Measurements from ENCODE around the gene CTSD.
"Not testable (repeated sequence)": the region's sequence is repeated elsewhere in the genome, so short reads cannot be mapped to it uniquely, and the experiment has no call there.

The CTSD gene

DNA sequence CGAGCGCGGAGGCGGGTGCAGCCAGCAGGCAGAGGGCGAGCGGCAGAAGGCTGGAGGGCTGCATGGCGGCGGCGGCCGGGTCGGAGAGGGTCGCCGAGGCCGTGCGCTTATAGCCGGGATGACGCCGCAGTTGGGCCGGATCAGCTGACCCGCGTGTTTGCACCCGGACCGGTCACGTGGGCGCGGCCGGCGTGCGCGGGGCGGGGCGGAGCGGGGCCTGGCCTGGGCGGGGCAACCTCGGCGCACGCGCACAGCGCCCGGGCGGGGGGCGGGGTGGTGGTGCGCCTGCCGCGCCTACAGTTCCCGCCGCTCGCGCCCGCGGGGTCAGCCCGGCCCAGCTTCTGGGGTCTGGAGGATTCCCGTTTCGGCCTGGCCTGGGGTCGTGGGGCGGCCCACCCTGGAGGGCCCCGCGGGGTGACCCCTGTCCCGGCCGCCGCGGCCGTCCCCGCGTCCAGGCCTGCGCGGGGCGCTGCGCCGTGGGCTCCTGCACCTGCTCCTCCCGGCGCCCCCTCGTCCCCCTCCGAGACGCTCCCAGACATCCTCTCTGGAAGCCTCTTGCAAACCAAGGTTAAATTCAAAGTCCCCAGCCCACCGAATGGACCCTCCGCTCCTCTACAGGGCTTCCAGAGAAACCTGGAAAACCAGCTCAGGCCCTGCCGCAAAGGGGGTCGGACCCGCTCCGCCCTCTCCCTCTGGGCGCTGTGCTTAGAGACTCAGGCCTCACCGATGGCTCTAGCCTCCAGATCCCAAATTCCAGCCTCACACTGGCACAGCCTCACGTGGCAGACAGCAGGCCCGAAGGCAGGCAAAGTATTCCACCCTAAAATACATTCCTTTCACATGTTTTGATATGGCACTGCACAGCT lies at the start of gene CTSD:
TSS of gene CTSD (minus strand) at position 132 of the 866 bp plus-strand sequence. CDS start at position 64, 68 bp downstream.
- peak; percentile 85 for DNase-seq

DNA sequence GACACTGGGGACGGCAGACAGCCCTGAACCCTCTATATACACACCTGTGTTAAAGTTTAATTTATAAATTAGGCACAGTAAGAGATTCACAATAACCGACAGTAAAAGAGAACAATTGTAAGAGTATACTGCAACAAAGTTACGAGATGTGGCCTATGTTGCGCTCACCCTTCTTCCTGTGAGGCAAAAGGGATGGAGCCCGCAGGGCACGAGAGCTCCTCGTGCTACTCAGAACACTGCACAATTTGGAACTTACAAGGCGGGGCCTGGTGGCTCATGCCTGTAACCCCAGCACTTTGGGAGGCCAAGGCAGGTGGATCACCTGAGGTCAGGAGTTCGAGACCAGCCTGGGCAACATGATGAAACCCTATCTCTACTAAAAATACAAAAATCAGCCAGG lies 49.6 kb upstream of the CTSD start:
- DNase-seq: not testable (repeated sequence)

DNA sequence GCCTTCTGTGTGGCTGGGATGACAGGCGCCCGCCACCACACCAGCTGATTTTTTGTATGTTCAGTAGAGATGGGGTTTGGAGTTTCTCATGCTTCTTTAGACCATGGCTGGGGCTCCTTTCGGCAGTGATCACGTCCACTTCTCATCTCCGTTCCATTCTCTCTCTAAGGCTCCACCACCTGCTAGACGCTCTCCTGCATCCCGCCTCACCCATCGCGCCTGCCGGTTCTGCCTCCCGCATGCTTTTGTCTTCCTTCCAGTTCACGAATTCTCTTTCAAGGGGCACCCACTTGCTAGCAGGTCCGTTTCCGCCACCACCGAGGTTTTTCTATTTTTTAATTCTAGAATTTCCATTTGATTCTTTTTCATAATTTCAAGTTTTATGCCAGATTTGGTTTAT lies 49.1 kb upstream of the CTSD start:
- no peak for DNase-seq

DNA sequence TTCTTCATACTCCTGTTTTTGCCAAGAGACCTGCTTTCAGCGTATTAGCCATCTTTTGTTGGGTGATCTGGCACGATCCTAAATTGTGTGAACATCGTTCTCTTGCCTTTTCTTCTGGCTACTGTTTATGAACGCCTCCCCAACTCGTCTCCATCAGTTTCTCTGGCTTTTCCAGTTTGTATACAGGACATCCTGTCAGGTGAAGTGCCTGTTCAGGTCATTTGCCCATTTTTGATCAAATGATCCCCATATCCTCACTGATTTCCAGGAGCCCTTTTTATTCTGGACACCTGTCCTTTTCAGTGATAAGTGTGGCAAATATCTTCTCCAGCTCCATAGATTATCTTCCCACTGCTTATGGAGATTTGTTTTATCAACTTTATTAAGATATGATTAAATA lies 48.5 kb upstream of the CTSD start:
- no peak for DNase-seq

DNA sequence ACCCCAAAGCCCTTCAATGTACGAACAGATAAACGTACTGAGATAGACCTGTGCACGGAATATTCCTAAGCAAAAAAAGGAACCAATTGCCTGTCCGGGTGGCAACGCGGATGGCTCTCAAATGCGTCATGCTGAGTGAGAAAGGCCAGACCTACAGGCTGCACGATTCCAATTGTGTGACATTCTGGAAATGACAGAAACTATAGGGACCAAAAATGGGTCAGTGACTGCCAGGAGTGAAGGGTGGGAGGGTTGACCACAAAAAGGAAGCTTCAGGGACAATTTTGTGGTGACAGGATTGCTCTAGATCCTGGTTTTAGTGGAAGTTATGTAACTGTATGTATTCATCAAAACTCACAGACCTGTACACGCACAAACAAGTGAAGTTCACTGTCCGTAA lies 47.0 kb upstream of the CTSD start:
- no peak for DNase-seq

DNA sequence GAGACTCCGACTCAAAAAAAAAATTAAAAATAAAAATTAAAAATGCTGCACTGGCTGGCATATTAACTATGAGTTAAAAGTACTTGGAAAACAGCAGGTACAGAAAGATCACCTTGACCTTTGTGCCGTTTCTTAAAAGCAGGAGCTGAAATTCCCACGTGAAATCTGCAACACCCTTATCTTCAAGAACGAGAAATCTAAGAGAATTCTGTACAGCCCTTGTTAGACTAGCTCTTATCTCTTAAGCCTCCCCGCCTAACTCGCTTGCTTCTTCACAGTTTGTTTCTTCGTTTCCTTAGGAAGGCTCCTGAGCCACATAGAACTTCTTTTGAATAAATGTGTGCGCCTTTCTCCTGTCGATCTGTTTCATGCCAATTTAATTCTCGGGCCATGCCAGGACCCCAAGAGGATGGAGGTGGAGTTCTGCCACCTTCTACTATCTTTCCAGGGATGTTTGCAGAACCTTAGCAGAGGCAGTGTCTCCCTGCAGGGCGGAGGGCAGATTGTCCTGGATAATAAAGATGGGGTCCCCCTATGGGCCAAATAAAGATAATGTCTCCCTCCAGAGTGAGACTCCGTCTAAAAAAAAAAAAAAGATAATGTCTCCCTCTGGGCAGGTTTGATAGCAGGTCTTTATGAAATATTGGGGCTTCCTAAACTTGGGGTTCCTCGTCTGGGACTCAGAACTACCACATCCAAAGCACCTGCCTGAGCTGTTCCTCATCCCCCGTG lies 43.7 kb upstream of the CTSD start:
- no peak for DNase-seq

DNA sequence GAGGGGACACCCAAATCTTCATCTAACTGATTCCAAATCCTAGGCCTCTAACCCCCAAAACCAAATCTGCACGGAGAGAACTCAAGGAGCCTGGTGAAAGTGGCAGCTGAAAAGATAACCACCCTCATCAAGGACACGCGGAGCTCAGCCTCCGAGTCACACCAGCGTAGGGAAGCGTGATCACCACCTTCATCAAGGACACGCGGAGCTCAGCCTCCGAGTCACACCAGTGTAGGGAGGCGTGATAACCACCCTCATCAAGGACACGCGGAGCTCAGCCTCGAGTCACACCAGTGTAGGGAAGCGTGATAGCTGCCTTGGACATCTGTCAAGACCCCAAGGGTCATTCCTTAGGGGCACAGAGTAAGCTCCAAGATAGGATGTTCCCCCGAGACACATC lies 41.8 kb upstream of the CTSD start:
- DNase-seq: no peak

DNA sequence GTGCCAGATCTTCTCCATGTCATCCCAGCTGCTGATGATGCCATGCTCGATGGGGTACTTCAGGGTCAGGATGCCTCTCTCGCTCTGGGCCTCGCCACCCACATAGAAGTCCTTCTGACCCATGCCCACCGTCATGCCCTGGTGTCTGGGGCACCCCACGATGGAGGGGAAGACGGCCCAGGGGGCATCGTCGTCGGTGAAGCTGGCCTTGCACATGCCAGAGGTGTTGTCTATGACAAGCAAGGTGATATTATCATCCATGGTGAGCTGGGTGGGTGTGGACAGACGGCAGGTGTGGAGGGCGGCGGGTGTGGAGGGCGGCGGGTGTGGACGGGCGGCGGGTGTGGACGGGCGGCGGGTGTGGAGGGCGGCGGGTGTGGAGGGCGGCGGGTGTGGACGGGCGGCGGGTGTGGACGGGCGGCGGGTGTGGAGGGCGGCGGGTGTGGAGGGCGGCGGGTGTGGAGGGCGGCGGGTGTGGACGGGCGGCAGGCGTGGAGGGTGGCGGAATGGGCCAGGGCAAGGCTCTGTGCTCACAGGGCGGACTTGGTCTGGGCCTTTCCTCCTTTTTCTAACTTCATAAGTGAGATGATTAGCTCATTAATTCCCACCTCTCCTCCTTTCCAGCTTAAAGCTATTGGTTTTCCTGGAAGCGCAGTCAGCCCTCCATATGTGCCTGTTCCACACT lies 40.2 kb upstream of the CTSD start:
- DNase-seq: not testable (repeated sequence)

DNA sequence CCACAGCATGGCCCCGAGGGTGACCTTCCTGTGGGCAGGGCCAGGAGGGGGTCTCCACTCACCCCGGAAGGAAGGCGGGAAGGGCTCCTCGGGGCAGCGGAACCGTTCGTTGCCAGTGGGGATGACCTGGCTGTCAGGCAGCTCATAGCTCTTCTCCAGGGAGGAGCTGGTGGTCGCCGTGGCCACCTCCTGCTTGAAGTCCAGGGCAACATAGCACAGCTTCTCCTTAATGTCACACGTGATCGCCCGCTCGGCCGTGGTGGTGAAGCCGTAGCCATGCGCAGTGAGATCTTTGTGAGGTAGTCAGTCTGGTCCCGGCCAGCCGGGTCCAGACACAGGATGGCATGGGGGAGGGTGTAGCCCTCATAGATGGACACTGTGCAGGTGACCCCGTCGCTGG lies 39.5 kb upstream of the CTSD start:
- DNase-seq: no peak

DNA sequence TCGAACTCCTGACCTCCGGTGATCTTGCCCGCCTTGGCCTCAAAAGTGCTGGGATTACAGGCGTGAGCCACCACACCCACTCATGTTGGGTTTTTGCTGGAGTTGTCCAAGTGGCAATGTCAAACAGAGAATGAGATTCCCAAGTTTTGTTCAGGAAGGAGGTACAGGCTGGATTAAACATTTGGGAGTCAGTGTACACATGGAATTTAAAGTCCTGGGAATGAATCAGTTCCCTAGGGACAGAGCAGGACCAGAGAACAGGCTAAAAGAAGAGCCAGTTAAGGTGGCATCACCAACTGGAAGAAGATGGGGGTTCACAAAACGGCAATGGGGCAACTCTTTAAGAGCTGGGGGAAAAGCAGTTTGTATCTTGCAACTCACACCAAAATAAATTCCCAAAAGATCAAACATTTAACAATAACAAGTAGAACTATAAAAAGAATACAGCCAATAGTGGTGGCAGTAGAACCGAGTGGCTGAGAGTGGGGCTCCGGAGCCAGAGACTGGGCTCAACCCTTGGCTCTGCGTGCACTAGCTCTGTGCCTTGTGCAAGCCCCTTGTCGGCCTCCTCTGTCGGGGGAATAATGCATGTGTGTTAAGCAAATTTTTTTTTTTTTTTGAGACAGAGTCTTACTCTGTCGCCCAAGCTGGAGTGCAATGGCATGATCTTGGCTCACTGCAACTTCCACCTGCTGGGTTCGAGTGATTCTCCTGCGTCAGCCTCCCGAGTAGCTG lies 33.8 kb upstream of the CTSD start:
- no peak for DNase-seq

DNA sequence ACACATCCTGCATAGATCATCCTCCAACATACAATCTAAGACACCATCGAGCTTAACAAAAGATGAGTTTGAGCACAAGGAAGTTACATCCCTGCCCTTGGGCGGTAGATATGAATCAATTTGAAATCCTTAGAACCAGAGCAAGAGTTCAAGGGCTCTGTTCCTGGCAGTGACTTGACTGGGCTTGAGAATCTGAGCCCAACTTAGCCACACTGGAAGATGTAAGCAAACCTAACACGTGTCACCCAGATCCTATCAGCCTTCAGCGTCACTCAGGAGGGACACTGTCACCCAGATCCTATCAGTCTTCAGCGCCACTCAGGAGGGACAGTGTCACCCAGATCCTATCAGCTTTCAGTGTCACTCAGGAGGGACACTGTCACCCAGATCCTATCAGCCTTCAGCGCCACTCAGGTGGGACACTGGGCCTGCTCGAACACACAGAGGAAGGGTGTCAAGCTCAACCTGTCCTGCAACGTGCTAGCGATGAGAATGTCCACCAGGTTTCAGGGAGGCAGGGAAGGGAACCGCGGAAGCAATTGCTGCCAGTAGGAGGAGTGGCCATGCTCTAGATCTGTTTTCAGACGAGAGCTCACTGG lies 32.8 kb upstream of the CTSD start:
- no peak for DNase-seq

DNA sequence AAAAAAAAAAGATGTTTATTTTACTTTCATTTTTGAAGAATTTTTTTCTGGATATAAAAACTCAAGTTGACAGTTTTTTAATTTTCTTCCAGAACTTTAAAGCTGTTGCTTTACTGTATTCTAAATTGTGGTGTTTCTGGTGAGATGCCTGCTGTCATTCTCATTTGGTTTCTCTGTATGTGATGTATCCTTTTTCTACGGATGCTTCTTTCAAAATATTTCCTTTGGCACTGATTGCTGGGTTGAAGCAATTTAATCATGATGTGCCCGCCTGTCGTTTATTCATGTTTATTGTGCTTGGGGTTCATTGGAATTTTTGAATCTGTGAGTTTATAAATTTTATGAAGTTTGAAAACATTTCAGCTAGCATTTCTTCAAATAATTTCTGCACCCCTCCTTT lies 29.4 kb upstream of the CTSD start:
- DNase-seq: no peak

DNA sequence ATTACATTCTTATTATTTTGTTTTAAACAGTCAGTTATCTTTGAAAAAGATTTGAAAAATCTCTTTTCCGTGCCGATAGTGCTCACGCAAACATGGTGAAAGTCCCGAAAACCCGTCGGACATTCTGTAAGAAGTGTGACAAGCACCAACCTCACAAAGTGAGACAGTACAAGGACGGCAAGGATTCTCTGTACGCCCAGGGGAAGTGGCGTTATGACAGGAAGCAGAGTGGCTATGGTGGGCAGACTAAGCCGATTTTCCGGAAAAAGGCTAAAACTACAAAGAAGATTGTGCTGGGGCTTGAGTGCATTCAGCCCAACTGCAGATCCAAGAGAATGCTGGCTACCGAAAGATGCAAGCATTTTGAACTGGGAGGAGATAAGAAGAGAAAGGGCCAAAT lies 28.7 kb upstream of the CTSD start:
- no peak for DNase-seq

DNA sequence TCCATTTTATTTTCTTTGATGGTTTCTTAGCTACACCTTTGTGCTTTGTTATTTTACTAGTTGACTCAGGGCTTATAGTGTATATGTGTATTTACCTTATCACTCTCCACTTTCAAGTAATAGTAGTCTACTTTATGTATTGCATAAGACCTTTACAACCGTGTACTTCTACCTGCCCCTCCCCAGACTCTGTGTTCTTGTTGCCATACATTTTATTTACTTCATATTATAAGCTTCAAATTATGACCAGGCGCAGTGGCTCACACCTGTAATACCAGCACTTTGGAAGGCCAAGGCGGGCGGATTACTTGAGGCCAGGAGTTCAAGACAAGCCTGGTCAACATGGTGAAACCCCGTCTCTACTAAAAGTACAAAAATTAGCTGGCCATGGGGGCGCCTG lies 28.2 kb upstream of the CTSD start:
- DNase-seq: no peak

DNA sequence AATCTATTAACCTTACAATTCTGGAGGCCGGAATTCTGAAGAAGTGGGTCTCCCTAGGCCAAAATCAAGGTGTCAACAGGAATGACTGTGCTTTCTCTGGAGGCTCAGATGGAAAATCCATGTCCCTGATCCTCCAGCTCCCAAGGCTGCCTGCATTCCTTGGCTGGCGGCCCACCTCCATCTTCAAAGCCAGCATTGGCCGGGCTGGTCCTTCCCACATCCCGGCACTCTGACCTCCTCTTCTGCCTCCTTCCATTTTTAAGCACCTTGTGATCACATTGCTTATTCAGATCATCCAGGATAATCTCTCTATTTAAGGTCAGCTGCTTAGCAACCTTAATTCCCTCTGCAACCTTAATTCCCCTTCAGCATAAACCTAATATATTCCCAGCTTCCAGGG lies 22.7 kb upstream of the CTSD start:
- DNase-seq: no peak

DNA sequence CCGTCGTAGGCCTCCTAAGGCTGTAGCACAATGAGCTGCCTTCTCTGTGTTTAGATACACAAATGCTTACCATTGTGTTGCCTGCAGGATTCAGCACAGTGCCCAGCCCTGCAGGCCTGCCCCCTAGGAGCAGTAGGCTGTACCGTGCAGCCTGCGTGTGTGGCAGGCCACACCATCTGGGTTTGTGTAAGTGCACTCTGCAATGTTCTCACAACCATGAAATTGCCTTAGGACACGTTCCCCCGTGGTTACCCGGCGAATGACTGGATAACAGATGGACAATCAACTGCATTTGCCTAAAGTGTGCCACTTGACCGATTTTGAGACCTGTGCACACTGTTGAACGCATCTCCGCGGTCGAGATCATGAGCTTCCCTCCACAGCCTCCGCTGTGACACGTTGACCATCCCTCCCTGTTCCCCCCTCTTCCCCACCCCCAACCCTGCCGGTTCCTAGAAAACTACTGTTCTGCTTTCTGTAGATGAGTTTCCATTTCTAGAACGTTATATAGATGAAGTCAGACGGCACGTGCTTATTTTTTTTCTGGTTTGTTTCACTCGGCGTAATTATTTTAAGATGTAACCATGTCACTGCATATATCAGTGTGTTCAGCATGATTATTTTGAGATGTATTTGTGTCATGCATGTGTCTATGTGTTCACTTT lies 22.2 kb upstream of the CTSD start:
- DNase-seq: no peak

DNA sequence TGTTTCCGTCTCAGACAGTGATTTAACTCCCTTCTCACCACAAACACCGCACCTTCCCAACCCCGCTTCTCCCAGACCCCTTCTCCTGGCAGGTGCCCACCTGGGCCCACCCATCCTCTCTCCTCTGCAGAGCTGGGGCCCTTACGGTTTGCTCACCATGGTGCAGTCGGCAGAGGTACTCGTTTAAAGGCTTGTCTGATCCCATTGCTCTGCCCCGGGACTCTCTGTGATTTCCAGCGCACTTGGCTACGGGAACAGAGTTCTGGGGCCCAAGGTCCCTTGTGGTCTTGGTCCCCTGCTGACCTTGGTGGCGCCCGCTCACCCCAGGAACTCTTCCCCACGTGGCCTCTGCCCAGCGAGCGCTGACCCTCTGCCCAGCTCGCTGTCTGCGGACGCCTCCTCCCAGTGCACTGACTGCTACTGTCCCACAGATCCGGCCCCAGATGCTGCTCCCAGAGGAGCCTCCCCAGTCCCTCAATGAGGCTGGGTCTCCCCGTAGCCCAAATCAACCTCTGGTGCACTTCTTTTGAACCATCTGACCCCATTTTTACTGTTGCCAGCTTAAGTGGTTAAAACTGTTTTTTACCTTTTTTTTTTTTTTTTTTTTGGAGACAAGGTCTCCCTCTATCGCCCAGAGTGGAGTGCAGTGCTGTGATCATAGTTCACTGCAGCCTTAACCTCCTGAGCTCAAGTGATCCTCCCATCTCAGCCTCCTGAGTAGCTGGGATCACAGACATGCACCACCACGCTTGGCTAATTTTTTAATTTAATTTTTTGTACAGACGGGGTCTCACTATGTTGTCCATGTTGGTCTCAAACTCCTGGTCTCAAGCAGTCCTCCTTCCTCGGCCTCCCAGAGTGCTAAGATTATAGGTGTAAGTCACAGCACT lies 21.3 kb upstream of the CTSD start:
- DNase-seq: no peak

DNA sequence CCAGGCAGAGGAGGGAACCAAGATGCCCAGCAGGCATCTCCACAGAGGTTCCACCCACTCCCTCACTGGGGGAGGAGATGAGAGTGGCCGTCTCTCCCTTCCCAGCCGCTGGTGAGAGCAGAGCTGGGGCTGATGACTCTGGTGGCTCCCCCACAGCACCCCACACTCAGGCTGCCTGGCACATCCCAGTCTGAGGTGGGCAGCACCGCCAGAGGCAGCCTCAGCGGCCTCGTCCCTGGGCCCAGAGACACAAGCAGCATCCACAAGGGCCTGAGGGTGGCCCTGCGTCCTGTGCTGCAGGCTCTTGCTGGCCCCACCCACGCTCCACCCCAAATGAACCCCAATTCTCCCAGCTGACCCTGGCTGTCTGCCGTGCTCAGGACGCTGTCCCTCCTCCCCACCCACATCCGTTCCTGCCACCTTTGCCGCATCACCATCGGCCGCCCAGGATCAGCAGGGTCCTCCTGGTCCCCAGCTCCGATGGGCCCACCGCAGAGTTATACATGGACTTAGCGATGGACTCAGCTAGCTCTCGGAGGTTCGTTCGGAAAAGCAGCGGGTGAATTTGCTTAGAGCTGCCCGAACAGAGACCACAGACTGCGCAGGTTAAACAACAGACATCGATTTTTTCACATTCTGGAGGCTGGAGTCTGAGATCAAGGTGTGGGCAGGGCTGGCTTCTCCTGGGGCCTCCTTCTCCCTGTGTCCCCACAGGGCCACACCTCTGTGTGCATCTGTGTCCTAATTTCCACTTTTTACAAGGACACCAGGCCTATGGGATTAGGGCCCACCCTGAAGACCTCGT lies 20.2 kb upstream of the CTSD start:
- DNase-seq: no peak

DNA sequence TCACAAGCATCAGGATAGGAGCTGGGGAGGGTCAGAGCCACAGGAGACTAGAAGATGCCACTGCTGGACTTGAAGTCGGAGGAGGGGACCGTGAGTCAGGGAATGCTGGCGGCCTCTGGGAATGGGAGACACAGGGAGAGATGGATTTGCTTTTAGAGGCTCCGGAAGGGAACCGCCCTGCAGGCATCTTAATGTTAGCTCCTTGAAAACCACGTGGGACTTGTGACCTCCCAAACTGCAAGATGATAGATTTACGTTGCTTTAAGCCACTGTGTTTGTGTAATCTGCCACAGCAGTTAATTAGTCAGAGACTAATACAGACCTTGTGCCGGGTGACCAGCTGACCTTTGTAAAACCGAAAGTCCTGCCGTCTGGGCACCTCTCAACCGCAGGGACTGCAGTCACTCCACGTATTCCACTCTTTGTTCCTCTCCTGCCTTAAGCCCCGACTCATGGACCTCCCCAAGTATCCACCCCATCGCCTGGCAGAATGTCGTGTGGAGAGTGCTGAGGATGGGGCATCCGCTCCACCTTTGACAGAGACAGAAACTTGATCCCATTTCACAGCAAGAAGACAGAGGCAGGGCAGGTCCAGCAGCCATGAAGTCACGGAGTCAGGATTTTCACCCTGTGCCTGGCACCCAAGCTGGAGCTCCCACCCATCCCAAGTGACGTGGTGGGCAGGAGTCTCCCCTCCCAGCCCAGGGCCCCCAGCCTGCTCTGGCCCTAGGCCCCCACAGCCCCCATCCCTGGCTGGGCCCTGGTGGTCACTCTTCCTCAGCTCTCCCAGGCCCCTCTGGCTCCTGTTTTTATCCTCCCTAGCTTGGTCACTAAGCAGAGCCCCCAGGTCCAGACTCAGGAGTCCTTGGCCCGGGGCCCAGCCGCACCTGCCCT lies 19.4 kb upstream of the CTSD start:
- DNase-seq: no peak

Measured in stimulated activated CD4-positive, alpha-beta T cell treated with anti-CD3 and anti-CD28 coated beads, Interleukin-1b, Interleukin-23, amount 100 ng/mL, for 48 hours (primary cell).